Nephron progenitor cell (in vitro differentiated cells): ENCODE data around the gene ATP7A.
"Not testable (repeated sequence)": the region's sequence is repeated elsewhere in the genome, so short reads cannot be mapped to it uniquely, and the experiment has no call there.

Source experiments
- DNase-seq: peaks from one replicate; pipeline ENCODE4 v3.0.0; 2021
- H3K27ac Mint-ChIP-seq: 2 replicates; pipeline ENCODE4 v1.8.0; 2021; ENCODE audit warnings: mild to moderate bottlenecking, moderate library complexity, mixed read lengths
- H3K27me3 Mint-ChIP-seq: 2 replicates; pipeline ENCODE4 v1.8.0; 2021; ENCODE audit warnings: mild to moderate bottlenecking, low read depth, mixed read lengths; ENCODE audit not compliant: poor library complexity
- H3K36me3 Mint-ChIP-seq: 2 replicates; pipeline ENCODE4 v1.8.0; 2021; ENCODE audit warnings: low read depth, mixed read lengths
- H3K4me1 Mint-ChIP-seq: 2 replicates; pipeline ENCODE4 v1.8.0; 2021; ENCODE audit warnings: mixed read lengths
- H3K4me3 Mint-ChIP-seq: 2 replicates; pipeline ENCODE4 v1.8.0; 2021; ENCODE audit warnings: mild to moderate bottlenecking, moderate library complexity, mixed read lengths
- H3K9me3 Mint-ChIP-seq: 2 replicates; pipeline ENCODE4 v1.8.0; 2021; ENCODE audit warnings: mild to moderate bottlenecking, moderate library complexity, mixed read lengths
- CTCF ChIP-seq: fragments of 200-600 bp; sonication (generic); IDR thresholded peaks from 2 replicates; pipeline ENCODE4 v1.5.0; 2021; ENCODE audit warnings: antibody characterized with exemption

The ATP7A gene

GRCh38 chrX:78066110-78066509 lies 155.6 kb downstream of the ATP7A start:
- Mint-ChIP-seq H3K4me1 (no peaks in the 10 kb centered on the region), H3K27me3 (peaks cover 2% of the 10 kb centered on the region), H3K9me3 (peaks cover 55% of the 10 kb centered on the region), H3K36me3 (no peaks in the 10 kb centered on the region), H3K4me3 (no peak overlapping the region), H3K27ac (no peak overlapping the region)
- DNase-seq: no peak
- no peak for TF ChIP-seq CTCF

GRCh38 chrX:78071331-78071730 lies 160.8 kb downstream of the ATP7A start:
- no peak for DNase-seq
- Mint-ChIP-seq H3K36me3 (no peaks in the 10 kb centered on the region), H3K4me1 (no peaks in the 10 kb centered on the region), H3K27ac (no peak overlapping the region), H3K27me3 (peaks cover 2% of the 10 kb centered on the region), H3K9me3 (peaks cover 53% of the 10 kb centered on the region), H3K4me3 (no peak overlapping the region)
- no peak for TF ChIP-seq CTCF

GRCh38 chrX:78073147-78074077 lies 162.9 kb downstream of the ATP7A start:
- not testable (repeated sequence) for H3K36me3 Mint-ChIP-seq, H3K4me3 Mint-ChIP-seq, H3K27me3 Mint-ChIP-seq, H3K4me1 Mint-ChIP-seq, H3K27ac Mint-ChIP-seq, DNase-seq
- peaks cover 58% of the 10 kb centered on the region for H3K9me3 Mint-ChIP-seq

- peaks cover 2% of the 10 kb centered on the region for H3K27me3 Mint-ChIP-seq
- H3K9me3 Mint-ChIP-seq: peaks cover 53% of the 10 kb centered on the region
- H3K4me3 Mint-ChIP-seq: no peak overlapping the region
- no peaks in the 10 kb centered on the region for H3K4me1 Mint-ChIP-seq
- no peak for DNase-seq
- no peak overlapping the region for H3K27ac Mint-ChIP-seq
- no peaks in the 10 kb centered on the region for H3K36me3 Mint-ChIP-seq
- TF ChIP-seq CTCF: no peak
Observed at GRCh38 chrX:78074088-78074487, 163.6 kb downstream of the ATP7A start.

GRCh38 chrX:78075787-78076389 lies 165.4 kb downstream of the ATP7A start:
- no peaks in the 10 kb centered on the region for H3K27me3 Mint-ChIP-seq
- no peaks in the 10 kb centered on the region for H3K4me1 Mint-ChIP-seq
- H3K27ac Mint-ChIP-seq: no peak overlapping the region
- H3K9me3 Mint-ChIP-seq: peaks cover 48% of the 10 kb centered on the region
- DNase-seq: no peak
- no peaks in the 10 kb centered on the region for H3K36me3 Mint-ChIP-seq
- H3K4me3 Mint-ChIP-seq: no peak overlapping the region
- no peak for TF ChIP-seq CTCF

- not testable (repeated sequence) for H3K4me3 Mint-ChIP-seq, H3K27me3 Mint-ChIP-seq, H3K4me1 Mint-ChIP-seq, DNase-seq, H3K27ac Mint-ChIP-seq, H3K36me3 Mint-ChIP-seq
- peaks cover 28% of the 10 kb centered on the region for H3K9me3 Mint-ChIP-seq
Observed at GRCh38 chrX:78081413-78081812, 170.9 kb downstream of the ATP7A start.
